Activated naive CD8-positive, alpha-beta T cell treated with anti-CD3 and anti-CD28 coated beads for 36 hours (primary cell): Measurements from ENCODE around the gene DMGDH. TPM values are rescaled to one million over a fixed set of nuclear protein-coding genes. Genes with fewer than 3 reads are reported as not detected.

ENCODE experiments used
- DNase-seq: peaks from one replicate; pipeline ENCODE4 v3.0.0; 2021
- H3K27ac Mint-ChIP-seq: one replicate; pipeline ENCODE4 v1.8.0; 2022; ENCODE audit warnings: mild to moderate bottlenecking, moderate library complexity, mixed read lengths
- H3K27me3 Mint-ChIP-seq: one replicate; pipeline ENCODE4 v1.8.0; 2022; ENCODE audit warnings: mild to moderate bottlenecking, mixed read lengths
- H3K36me3 Mint-ChIP-seq: one replicate; pipeline ENCODE4 v1.8.0; 2021; ENCODE audit warnings: mild to moderate bottlenecking, mixed read lengths
- H3K4me1 Mint-ChIP-seq: one replicate; pipeline ENCODE4 v1.8.0; 2021; ENCODE audit warnings: mixed read lengths
- H3K4me3 Mint-ChIP-seq: one replicate; pipeline ENCODE4 v1.8.0; 2022; ENCODE audit warnings: mild to moderate bottlenecking, moderate library complexity, mixed read lengths
- H3K9me3 Mint-ChIP-seq: one replicate; pipeline ENCODE4 v1.8.0; 2022; ENCODE audit warnings: mixed read lengths
- total RNA-seq, 2 experiments: library from RNA; stranded (reverse); gene quantifications; one replicate each; pipeline ENCODE4 v1.2.3, GENCODE V29; 2021

Gene DMGDH
- total RNA-seq, 2 experiments from 2014 or later = not detected

DNA sequence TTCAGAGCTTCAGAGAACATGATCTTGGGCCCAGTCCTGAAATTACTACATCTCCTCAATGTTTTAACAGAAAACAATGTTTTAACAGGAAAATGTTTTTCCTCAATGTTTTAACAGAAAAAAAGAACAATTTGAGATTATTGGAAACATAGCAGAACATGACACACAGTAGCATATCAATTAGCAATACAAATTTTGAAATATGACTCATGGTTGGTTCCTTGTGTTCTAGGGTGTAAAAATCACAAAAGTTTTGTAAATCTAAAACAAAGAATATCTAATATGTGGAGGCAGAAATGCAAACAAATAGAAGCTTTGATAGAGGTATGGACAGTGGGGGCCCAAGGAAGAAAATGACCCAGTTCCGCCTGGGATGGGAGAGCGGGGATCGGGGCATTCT is 61.6 kb downstream of the DMGDH start:
- peaks cover under 1% of the 10 kb centered on the region for H3K36me3 Mint-ChIP-seq

GRCh38 chr5:79005936-79006631 is 63.4 kb downstream of the DMGDH start:
- Mint-ChIP-seq H3K36me3 (no peaks in the 10 kb centered on the region), H3K4me3 (no peak overlapping the region), H3K27me3 (peaks cover 12% of the 10 kb centered on the region)

More for the DNA sequence above, 61.6 kb downstream of the DMGDH start:
- Mint-ChIP-seq H3K4me1 (no peaks in the 10 kb centered on the region), H3K9me3 (peaks cover 1% of the 10 kb centered on the region), H3K4me3 (no peak overlapping the region), H3K27me3 (peaks cover 5% of the 10 kb centered on the region), H3K27ac (no peak overlapping the region)
- DNase-seq = no peak

DNA sequence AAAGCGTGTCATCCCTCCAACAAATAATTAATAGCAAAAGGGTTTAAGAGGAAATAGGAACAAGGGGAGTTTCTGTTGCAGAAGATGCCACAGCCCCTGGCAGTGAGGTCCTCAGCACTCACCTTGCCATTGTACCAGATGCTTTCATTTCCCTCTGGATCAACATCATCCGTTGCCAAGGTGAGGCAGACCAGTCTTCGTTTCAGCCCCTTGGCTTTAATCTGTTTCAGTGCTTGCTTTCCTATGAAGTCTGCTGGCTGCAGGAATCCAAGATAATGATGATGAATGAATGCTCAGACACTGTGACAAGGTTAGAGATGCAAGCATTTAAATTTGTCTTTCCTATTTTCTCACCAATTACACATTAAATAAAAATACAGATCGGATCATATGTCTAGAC is 64.3 kb downstream of the DMGDH start:
- Mint-ChIP-seq H3K27me3 (peaks cover 12% of the 10 kb centered on the region), H3K36me3 (no peaks in the 10 kb centered on the region), H3K4me3 (no peak overlapping the region), H3K4me1 (peaks cover 2% of the 10 kb centered on the region), H3K9me3 (no peaks in the 10 kb centered on the region), H3K27ac (no peak overlapping the region)
- DNase-seq = no peak

More at GRCh38 chr5:79005936-79006631, 63.4 kb downstream of the DMGDH start:
- Mint-ChIP-seq H3K4me1 (peaks cover 2% of the 10 kb centered on the region), H3K9me3 (no peaks in the 10 kb centered on the region), H3K27ac (no peak overlapping the region)
- DNase-seq = no peak

- Mint-ChIP-seq H3K27me3 (peaks cover 12% of the 10 kb centered on the region), H3K9me3 (no peaks in the 10 kb centered on the region), H3K36me3 (no peaks in the 10 kb centered on the region), H3K27ac (no peak overlapping the region), H3K4me1 (peaks cover 2% of the 10 kb centered on the region), H3K4me3 (no peak overlapping the region)
- no peak for DNase-seq
Observed at GRCh38 chr5:79002374-79002773, 67.1 kb downstream of the DMGDH start.

GRCh38 chr5:79001471-79001870 is 68.0 kb downstream of the DMGDH start:
- Mint-ChIP-seq H3K4me1 (peaks cover 2% of the 10 kb centered on the region), H3K27me3 (peaks cover 12% of the 10 kb centered on the region), H3K27ac (no peak overlapping the region), H3K4me3 (no peak overlapping the region), H3K9me3 (no peaks in the 10 kb centered on the region), H3K36me3 (no peaks in the 10 kb centered on the region)
- DNase-seq = no peak

DNA sequence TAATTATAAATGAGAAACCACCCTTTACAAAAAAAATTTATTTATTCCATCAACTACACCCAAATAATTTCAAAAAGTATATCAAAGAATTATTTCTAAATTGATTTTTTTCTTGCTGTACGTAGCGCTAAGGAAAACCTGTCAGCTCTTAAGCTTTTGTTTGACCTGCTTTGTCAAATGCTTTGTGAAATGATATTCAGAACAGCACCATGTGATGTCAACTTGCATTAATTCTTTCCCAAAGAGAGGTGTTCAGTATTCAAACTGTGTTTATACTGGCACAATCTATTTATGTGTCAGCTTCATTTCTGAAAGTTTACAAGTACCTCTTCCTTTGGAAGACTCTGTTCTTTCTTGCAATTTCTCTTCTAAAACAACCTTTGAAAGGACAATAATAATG is 72.4 kb downstream of the DMGDH start:
- H3K27ac Mint-ChIP-seq = no peak overlapping the region
- H3K4me1 Mint-ChIP-seq = peaks cover 17% of the 10 kb centered on the region

DNA sequence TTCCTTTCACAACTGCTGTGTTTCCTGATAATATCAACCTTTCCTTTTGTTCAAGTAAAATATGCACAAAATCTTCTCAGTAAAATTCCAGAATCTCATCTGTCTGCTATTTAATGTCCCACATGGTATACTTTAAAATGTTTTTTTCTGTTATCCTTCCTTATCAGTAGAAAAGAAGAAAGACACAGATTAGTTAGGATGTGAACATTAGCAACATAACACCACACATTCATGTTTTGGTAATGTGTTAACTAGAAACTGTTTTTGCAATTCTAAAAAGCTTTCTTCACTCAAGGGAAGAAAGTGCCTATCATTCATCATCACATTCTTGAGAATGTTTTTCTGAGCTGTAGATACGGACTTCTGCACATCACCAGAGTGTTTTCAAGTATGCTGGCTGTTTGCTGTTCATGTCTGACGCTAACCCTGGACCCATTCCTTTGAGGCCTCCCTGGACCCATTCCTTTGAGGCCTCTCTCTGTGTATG is 73.9 kb downstream of the DMGDH start:
- Mint-ChIP-seq H3K4me3 (no peak overlapping the region), H3K36me3 (no peaks in the 10 kb centered on the region), H3K27ac (no peak overlapping the region), H3K4me1 (peaks cover 17% of the 10 kb centered on the region), H3K27me3 (peaks cover 4% of the 10 kb centered on the region), H3K9me3 (no peaks in the 10 kb centered on the region)
- DNase-seq = no peak

More for the DNA sequence above, 72.4 kb downstream of the DMGDH start:
- Mint-ChIP-seq H3K36me3 (no peaks in the 10 kb centered on the region), H3K4me3 (no peak overlapping the region), H3K9me3 (no peaks in the 10 kb centered on the region), H3K27me3 (peaks cover 7% of the 10 kb centered on the region)
- DNase-seq = no peak

- H3K9me3 Mint-ChIP-seq = no peaks in the 10 kb centered on the region
- no peak for DNase-seq
Observed at GRCh38 chr5:78993165-78993564, 76.3 kb downstream of the DMGDH start.

DNA sequence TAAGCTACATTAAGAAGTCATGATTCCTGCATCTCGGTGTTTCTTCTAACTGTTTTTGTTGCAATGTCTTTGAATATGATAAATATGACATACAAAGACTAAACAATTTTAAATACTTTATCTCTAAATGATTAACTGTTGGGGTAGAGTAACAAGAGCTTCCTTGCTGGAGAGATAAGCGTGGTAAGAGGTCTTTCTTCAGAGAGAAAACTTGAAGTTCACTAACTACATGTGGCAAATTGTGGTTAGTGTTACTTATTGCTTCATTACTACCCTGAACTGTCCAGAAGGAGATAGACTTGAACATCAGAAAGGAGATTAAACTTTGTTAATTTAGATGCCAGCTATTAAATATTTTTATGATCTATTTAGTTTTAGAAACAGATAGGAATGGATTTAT is 77.3 kb downstream of the DMGDH start:
- H3K4me3 Mint-ChIP-seq = no peak overlapping the region
- no peak for DNase-seq
- peaks cover 4% of the 10 kb centered on the region for H3K27me3 Mint-ChIP-seq
- H3K4me1 Mint-ChIP-seq = peaks cover 23% of the 10 kb centered on the region
- H3K9me3 Mint-ChIP-seq = no peaks in the 10 kb centered on the region
- no peaks in the 10 kb centered on the region for H3K36me3 Mint-ChIP-seq
- no peak overlapping the region for H3K27ac Mint-ChIP-seq

More at GRCh38 chr5:78993165-78993564, 76.3 kb downstream of the DMGDH start:
- H3K4me1 Mint-ChIP-seq = peaks cover 23% of the 10 kb centered on the region
- H3K27me3 Mint-ChIP-seq = peaks cover 4% of the 10 kb centered on the region
- no peaks in the 10 kb centered on the region for H3K36me3 Mint-ChIP-seq
- H3K27ac Mint-ChIP-seq = no peak overlapping the region
- no peak overlapping the region for H3K4me3 Mint-ChIP-seq

DNA sequence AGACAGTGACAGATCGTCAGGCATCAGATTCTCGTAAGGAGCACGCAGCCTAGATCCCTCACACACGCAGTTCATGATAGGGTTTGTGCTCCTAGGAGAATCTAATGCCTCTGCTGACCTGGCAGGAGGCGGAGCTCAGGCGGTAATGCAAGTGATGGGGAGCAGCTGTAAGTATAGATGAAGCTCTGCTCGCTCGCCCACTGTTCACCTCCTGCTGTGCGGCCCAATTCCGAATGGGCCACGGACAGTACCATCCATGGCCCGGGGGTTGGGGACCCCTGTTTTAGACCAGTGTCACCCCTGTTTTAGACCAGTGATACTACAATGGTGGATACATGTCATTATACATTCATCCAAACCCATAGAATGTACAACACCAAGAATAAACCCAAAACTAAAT is 80.4 kb downstream of the DMGDH start:
- no peaks in the 10 kb centered on the region for H3K27me3 Mint-ChIP-seq
- H3K4me3 Mint-ChIP-seq = no peak overlapping the region
- H3K36me3 Mint-ChIP-seq = no peaks in the 10 kb centered on the region
- DNase-seq = no peak
- no peaks in the 10 kb centered on the region for H3K9me3 Mint-ChIP-seq
- H3K27ac Mint-ChIP-seq = no peak overlapping the region
- peaks cover 33% of the 10 kb centered on the region for H3K4me1 Mint-ChIP-seq

GRCh38 chr5:78985725-78986223 is 83.7 kb downstream of the DMGDH start:
- peak; percentile 71 for DNase-seq
- peaks cover 4% of the 10 kb centered on the region for H3K36me3 Mint-ChIP-seq
- H3K9me3 Mint-ChIP-seq = no peaks in the 10 kb centered on the region
- no peaks in the 10 kb centered on the region for H3K27me3 Mint-ChIP-seq
- peak overlapping the region; percentile 88 for H3K4me3 Mint-ChIP-seq
- H3K4me1 Mint-ChIP-seq = peaks cover 42% of the 10 kb centered on the region
- peak overlapping the region; percentile 97 for H3K27ac Mint-ChIP-seq

DNA sequence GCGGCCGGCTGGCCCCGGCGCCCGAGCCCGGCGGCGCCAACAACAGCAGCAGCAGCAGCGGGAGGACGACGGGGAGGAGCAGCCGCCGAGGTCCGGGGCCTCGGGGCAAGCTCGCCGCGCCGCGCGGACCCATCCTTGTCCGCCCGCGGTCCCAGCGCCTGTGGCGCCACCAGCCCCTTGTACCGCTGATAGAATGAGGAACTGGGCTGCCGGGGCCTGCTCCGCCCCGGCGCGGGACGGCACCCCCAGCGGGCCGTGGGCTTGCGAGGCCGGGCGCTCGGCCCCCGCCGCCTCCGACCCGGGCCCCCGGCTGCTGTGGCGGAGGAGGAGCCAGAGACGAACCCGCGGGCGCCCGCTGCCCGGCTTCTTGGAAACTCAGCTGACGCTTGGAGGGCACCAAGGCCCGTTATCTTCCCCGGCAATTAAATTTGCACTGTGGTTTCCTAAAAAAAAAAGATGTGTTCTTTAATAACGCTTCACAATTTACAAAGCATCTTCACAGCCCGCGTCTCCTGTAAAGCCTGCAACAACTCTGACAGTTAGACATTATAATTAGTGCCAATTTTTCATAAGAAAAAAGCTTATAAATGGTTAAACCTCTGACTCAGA is 84.3 kb downstream of the DMGDH start, which contains the start of gene ARSB:
TSS of gene ARSB (minus strand) at position 195 of the 609 bp plus-strand sequence. CDS start at position 133, 62 bp downstream.
- Mint-ChIP-seq H3K27ac (peak within 1 kb of the TSS; percentile 97), H3K27me3 (no peaks in the 10 kb centered on the region), H3K36me3 (peaks cover 4% of the 10 kb centered on the region)

DNA sequence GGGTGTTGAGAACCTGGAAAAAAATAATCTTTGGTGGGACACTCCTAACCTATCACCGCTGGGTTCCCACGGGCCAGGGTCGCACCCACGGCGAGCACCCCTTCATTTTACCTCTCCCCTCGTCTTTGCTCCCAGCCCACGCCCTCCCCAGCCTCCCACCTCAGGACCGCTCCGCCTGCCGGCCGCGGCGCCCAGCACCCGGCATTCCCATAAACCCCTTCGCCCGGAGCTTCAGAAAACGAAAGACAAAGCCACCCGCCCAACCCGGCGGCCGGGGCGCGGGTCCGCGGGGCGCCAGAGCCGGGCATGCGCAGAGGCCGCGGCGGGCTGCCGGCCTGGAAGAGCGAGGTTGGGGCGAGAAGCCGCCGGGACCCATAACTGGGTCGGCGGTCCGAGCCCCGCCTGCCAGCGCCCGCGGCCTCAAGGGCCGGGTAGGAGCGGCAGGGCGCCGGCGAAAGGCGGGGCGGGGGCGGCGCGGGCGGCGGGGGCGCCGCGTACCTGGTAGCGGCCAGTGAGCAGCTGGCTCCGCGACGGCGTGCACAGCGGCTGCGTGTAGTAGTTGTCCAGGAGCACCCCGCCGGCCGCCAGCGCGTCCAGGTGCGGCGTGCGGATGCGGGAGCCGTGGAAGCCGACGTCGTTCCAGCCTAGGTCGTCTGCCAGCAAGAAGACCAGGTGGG is 84.9 kb downstream of the DMGDH start:
- Mint-ChIP-seq H3K36me3 (peaks cover 6% of the 10 kb centered on the region), H3K4me3 (peak overlapping the region; percentile 84), H3K27ac (peak overlapping the region; percentile 88), H3K9me3 (peaks cover 1% of the 10 kb centered on the region), H3K27me3 (no peaks in the 10 kb centered on the region), H3K4me1 (peaks cover 49% of the 10 kb centered on the region)
- peak; percentile 85 for DNase-seq

More for the DNA sequence above, 84.3 kb downstream of the DMGDH start, which contains the start of gene ARSB:
- H3K9me3 Mint-ChIP-seq = no peaks in the 10 kb centered on the region
- peak within 1 kb of the TSS; percentile 88 for H3K4me3 Mint-ChIP-seq
- peaks cover 44% of the 10 kb centered on the region for H3K4me1 Mint-ChIP-seq
- DNase-seq = peak; percentile 70

GRCh38 chr5:78983601-78984438 is 85.7 kb downstream of the DMGDH start:
- DNase-seq = no peak
- H3K4me1 Mint-ChIP-seq = peaks cover 57% of the 10 kb centered on the region
- peak overlapping the region; percentile 84 for H3K4me3 Mint-ChIP-seq

More at GRCh38 chr5:78983601-78984438, 85.7 kb downstream of the DMGDH start:
- Mint-ChIP-seq H3K36me3 (peaks cover 10% of the 10 kb centered on the region), H3K27me3 (no peaks in the 10 kb centered on the region), H3K9me3 (peaks cover 2% of the 10 kb centered on the region), H3K27ac (peak overlapping the region; percentile 86)
